ENCODE results near the gene LEMD2.

GRCh38 chr6:33740794-33741193 is 48.1 kb downstream of the LEMD2 start:
- TF ChIP-seq CTCF (IDR thresholded peaks at IDR 0.05) (no peak), POLR2AphosphoS5 (IDR thresholded peaks at IDR 0.05) (no peak), POLR2A (IDR thresholded peaks at IDR 0.05) (no peak), EP300 (IDR thresholded peaks at IDR 0.05; ENCODE audit: low read depth) (no peak)
